Bronchial epithelial cell (primary cell): ENCODE data around the gene BAD. TPM values are rescaled to one million over a fixed set of nuclear protein-coding genes. Genes with fewer than 3 reads are reported as not detected.
A peak's percentile ranks its signal among the peaks of the same experiment; 100 is the strongest.

ENCODE experiments used
- DNase-seq: peaks from one replicate; pipeline ENCODE4 v3.0.0-alpha.2; 2010; ENCODE audit warnings: low read depth
- FAIRE-seq: peaks from 2 replicates; lab custom pipeline; 2011; peaks lifted over from hg19 to GRCh38; lab: Jason Lieb, UNC
- H3K27me3 ChIP-seq: 2 replicates; pipeline ENCODE4 v1.5.1; 2011; ENCODE audit warnings: low read length; ENCODE audit not compliant: control insufficient read depth, insufficient read depth
- H3K36me3 ChIP-seq: 2 replicates; pipeline ENCODE4 v1.5.1; 2011; ENCODE audit warnings: low read length; ENCODE audit not compliant: control insufficient read depth, insufficient read depth
- H3K4me3 ChIP-seq: 2 replicates; pipeline ENCODE4 v1.5.1; 2011; ENCODE audit warnings: mild to moderate bottlenecking, low read depth, low read length, control low read depth
- CTCF ChIP-seq: IDR thresholded peaks from 2 replicates; pipeline ENCODE4 v1.5.1; 2011; ENCODE audit warnings: mild to moderate bottlenecking, moderate library complexity, low read length, control low read depth, inconsistent platforms; ENCODE audit not compliant: insufficient read depth, severe bottlenecking
- total RNA-seq: library from RNA; depleted of rRNA; stranded (reverse); fragments of >200 nt; gene quantifications from 2 replicates; pipeline ENCODE4 v1.2.1, GENCODE V29; 2014

The BAD gene
- total RNA-seq, 1 donor from 2014 or later = 63.4 TPM

GRCh38 chr11:64249563-64250414, 34.7 kb downstream of the BAD start:
- Histone ChIP-seq H3K36me3 (peaks cover 9% of the 10 kb centered on the region), H3K4me3 (no peak overlapping the region), H3K27me3 (no peaks in the 10 kb centered on the region)
- no peak for DNase-seq
- TF ChIP-seq CTCF = no peak
- FAIRE-seq = no peak

GRCh38 chr11:64249038-64249437, 35.4 kb downstream of the BAD start:
- Histone ChIP-seq H3K36me3 (peaks cover 4% of the 10 kb centered on the region), H3K4me3 (no peak overlapping the region), H3K27me3 (no peaks in the 10 kb centered on the region)
- no peak for FAIRE-seq
- no peak for TF ChIP-seq CTCF
- no peak for DNase-seq

- no peak for DNase-seq
- FAIRE-seq = no peak
- no peak for TF ChIP-seq CTCF
- peaks cover 7% of the 10 kb centered on the region for H3K36me3 ChIP-seq
- no peaks in the 10 kb centered on the region for H3K27me3 ChIP-seq
- H3K4me3 ChIP-seq = no peak overlapping the region
Measured at GRCh38 chr11:64248578-64248977, 35.9 kb downstream of the BAD start.

DNA sequence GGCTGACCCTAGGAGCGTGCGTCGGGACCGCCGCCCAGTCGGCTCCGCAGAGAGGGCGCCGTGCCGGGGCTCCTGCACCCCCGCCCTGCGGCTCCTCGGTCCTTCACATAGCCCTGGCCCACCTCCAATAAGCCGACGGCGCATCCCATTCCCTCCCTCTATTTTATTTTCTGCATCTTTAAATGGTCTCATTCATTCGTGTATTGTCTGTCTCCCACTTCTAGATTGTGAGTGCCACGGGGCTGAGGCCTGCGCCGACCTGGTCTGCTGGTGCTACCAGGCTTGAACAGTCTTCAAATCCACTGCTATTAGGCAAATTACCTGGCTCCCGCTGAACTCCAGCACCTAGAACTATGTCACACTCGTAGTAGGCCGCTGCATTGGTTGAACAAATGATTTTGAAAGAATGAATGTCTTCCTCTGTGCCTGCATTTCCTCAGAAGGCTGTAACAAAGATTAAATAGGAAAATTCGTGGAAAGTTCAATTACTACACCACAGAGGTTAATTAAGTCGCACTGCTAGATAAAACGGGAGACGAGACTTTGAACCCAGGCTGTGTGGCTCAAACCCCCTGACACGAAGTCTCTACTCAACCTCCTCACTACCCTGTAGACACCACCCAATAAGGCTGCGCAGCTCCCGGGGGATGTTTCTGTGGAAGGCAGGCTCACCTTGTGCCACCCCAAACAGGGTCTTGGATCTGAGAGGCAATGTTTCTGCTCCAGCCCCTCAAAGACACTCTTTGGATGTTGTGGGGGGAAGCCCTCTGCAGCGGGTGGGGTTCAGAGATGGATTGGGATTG, 36.5 kb downstream of the BAD start:
- no peak for FAIRE-seq
- peak overlapping the region; percentile 50 for H3K4me3 ChIP-seq

More for the DNA sequence above, 36.5 kb downstream of the BAD start:
- no peak for TF ChIP-seq CTCF
- no peaks in the 10 kb centered on the region for H3K27me3 ChIP-seq
- DNase-seq = no peak
- H3K36me3 ChIP-seq = peaks cover 11% of the 10 kb centered on the region
